ENCODE results near the gene PCTP.

DNA sequence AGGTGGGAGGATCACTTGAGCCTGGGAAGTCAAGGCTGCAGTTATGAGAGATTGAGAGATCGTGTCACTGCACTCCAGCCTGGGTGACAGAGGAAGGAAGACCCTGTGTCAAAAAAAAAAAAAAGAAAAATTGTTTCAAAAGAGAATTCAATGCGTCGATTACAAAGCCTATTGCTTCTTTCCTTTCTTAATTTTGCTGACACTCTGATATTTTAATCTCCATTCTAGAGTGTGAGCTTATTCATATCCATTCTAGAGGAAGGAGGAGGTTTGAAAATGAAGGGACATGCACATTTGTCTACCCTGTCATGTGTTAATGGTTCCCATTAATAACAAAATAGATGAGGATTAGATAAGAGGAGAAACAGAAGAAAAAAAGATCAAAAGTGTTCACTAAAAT, 63.1 kb downstream of the PCTP start:
- TF ChIP-seq EP300 (IDR thresholded peaks at IDR 0.05; ENCODE audit: low read depth) (no peak), CTCF (IDR thresholded peaks at IDR 0.05) (no peak), POLR2AphosphoS5 (IDR thresholded peaks at IDR 0.05) (no peak)

Measured in transverse colon (tissue), 4 donors.